AG10803 (cell line): Measurements from ENCODE around the gene HDAC2.
"Not testable (repeated sequence)": the region's sequence is repeated elsewhere in the genome, so short reads cannot be mapped to it uniquely, and the experiment has no call there.

Source experiments
- DNase-seq: peaks from one replicate; pipeline ENCODE4 v3.0.0; 2010; ENCODE audit warnings: low read depth
- H3K4me3 ChIP-seq: 2 replicates; pipeline ENCODE4 v1.5.1; 2011; ENCODE audit warnings: mild to moderate bottlenecking, low read length, control low read depth
- CTCF ChIP-seq: conservative IDR thresholded peaks from 2 replicates; pipeline ENCODE4 v1.5.1; 2011; ENCODE audit warnings: mild to moderate bottlenecking, low read length, control low read depth, inconsistent platforms

The HDAC2 gene

GRCh38 chr6:113970805-113971676 is at the start of gene HDAC2:
HDAC2 (minus strand) TSS chr6:113971148; CDS start chr6:113970908, 240 bp downstream.
- peak; percentile 73 for DNase-seq
- peak within 1 kb of the TSS; percentile 85 for H3K4me3 ChIP-seq
- TF ChIP-seq CTCF: no peak

GRCh38 chr6:114020196-114020595 is 49.2 kb upstream of the HDAC2 start:
- H3K4me3 ChIP-seq: no peak overlapping the region
- no peak for TF ChIP-seq CTCF
- DNase-seq: no peak

GRCh38 chr6:114017146-114017545 is 46.2 kb upstream of the HDAC2 start:
- DNase-seq, H3K4me3 ChIP-seq: not testable (repeated sequence)

GRCh38 chr6:114014106-114014505 is 43.2 kb upstream of the HDAC2 start:
- not testable (repeated sequence) for H3K4me3 ChIP-seq
- DNase-seq: peak; percentile 26

- H3K4me3 ChIP-seq, DNase-seq: not testable (repeated sequence)
These were observed 40.5 kb upstream of the HDAC2 start for GRCh38 chr6:114011486-114011885.

- TF ChIP-seq CTCF: no peak
- H3K4me3 ChIP-seq: no peak overlapping the region
- no peak for DNase-seq
These were observed 39.6 kb upstream of the HDAC2 start for GRCh38 chr6:114010540-114010939.

- no peak for DNase-seq
- TF ChIP-seq CTCF: no peak
- H3K4me3 ChIP-seq: no peak overlapping the region
These were observed 38.2 kb upstream of the HDAC2 start for GRCh38 chr6:114009192-114009591.

- no peak for DNase-seq
- H3K4me3 ChIP-seq: no peak overlapping the region
- TF ChIP-seq CTCF: no peak
These were observed 37.4 kb upstream of the HDAC2 start for GRCh38 chr6:114008331-114008730.

GRCh38 chr6:114007516-114007915 is 36.6 kb upstream of the HDAC2 start:
- H3K4me3 ChIP-seq: no peak overlapping the region
- no peak for TF ChIP-seq CTCF
- no peak for DNase-seq
